Choroid plexus epithelial cell (primary cell): ENCODE data around the gene FRMD5.
A peak's percentile ranks its signal among the peaks of the same experiment; 100 is the strongest.

Source experiments
- DNase-seq: peaks from one replicate; pipeline ENCODE4 v3.0.0-alpha.2; 2010; ENCODE audit warnings: low read depth
- H3K4me3 ChIP-seq: 2 replicates; pipeline ENCODE4 v1.5.1; 2011; ENCODE audit warnings: low read depth, mild to moderate bottlenecking, control low read depth, low read length, moderate library complexity
- TF ChIP-seq, protein P1 (sequence below): conservative IDR thresholded peaks from 2 replicates; pipeline ENCODE4 v1.5.1; 2011; ENCODE audit warnings: low read depth, mild to moderate bottlenecking, control low read depth, inconsistent platforms, low read length, moderate library complexity

The FRMD5 gene

DNA sequence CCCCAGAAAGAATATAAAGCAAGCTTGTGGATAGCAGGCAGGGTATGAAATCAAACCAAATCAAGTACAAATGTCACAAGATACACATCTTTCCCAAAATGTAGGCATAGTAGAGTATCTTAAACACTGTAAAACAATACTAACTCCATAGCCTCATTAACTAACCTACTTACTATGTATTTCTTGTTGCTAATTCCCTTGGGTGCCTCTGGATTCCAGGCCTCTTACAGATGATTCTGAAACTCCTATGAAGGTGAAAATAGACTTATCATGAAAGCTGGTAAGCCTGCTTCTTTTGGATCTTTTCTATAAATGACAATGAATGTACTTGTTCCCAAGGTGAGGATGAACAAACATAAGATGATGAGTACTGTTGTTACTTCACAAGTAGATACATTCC lies 93.8 kb downstream of the FRMD5 start:
- H3K4me3 ChIP-seq, result no peak overlapping the region
- TF ChIP-seq, protein P1, sequence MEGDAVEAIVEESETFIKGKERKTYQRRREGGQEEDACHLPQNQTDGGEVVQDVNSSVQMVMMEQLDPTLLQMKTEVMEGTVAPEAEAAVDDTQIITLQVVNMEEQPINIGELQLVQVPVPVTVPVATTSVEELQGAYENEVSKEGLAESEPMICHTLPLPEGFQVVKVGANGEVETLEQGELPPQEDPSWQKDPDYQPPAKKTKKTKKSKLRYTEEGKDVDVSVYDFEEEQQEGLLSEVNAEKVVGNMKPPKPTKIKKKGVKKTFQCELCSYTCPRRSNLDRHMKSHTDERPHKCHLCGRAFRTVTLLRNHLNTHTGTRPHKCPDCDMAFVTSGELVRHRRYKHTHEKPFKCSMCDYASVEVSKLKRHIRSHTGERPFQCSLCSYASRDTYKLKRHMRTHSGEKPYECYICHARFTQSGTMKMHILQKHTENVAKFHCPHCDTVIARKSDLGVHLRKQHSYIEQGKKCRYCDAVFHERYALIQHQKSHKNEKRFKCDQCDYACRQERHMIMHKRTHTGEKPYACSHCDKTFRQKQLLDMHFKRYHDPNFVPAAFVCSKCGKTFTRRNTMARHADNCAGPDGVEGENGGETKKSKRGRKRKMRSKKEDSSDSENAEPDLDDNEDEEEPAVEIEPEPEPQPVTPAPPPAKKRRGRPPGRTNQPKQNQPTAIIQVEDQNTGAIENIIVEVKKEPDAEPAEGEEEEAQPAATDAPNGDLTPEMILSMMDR, result no peak
- peak; percentile 67 for DNase-seq

DNA sequence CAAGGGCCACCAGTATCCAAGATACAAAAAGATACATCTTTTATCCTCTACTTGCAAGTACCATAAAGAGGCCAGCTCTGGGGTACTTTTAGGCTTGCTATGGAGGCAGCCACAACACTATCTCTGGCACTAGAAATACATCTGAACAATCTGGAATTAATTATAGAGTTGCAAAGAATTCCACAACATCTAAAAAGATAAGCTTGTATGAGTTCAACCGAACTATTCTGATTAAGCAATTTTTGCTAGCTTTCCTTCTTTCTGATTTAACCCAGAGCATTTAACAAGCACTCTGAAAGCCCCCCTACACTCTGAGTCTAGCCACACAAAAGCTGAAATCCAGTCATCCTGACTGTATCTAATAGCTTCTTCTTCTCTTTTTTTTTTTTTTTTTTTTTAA lies 95.4 kb downstream of the FRMD5 start:
- H3K4me3 ChIP-seq, result no peak overlapping the region
- peak; percentile 22 for DNase-seq
- TF ChIP-seq, protein P1, result no peak

DNA sequence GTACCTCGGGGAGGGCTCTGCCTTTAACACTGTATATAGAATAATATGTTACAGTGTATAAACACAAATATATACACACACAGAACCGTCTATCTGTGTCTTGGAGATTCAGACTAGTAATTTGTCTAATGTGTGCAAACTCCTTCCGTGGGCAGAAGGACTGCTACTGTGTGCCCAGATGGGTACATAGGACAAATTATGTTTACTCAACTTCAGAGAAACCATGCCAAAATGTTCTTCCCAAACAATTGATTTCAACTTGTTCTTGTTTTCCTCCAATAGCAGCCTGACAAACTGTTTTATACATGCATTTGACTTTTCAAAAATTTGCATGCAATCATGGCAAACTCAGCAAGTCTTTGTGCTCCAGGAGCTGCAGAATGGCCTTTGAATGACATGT lies 97.5 kb downstream of the FRMD5 start:
- TF ChIP-seq, protein P1, result no peak
- no peak overlapping the region for H3K4me3 ChIP-seq
- DNase-seq, result no peak

DNA sequence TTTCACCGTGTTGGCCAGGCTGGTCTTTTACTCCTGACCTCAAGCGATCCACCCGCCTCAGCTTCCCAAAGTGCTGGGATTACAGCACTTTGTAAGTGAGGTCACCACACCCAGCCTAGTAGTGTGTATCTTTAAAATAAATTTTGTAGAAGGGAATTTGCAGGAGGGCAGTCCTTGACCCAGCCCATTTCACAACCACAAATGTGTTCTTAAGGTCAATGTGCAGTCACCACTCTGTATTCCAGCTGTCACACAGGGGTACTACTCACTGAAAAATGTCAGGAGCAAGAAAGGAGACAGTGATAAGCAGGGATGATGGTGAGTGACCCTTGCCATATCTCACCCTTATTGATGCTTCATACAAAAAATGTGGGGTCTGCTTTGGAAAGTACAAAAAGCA lies 98.5 kb downstream of the FRMD5 start:
- no peak overlapping the region for H3K4me3 ChIP-seq
- DNase-seq, result peak; percentile 19
- TF ChIP-seq, protein P1, result no peak

DNA sequence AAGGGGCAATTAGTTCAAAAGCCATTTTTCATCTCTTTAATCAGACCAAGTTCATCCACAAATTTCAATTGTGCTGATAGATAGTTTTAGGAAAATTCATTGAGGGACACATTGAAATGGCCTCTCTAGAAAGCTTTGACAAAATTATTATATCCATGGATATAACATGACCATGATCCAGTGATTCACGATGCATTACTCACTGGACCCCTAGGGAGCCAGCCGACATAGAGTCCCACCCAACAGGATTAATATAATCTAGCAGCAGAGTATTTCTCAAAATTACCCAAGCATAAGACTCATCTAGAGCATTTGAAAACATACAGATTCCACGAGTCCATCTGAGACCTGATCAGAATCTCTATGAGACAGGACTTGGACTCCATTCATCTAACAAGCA lies 100.3 kb downstream of the FRMD5 start:
- TF ChIP-seq, protein P1, result no peak
- peak; percentile 58 for DNase-seq
- H3K4me3 ChIP-seq, result no peak overlapping the region

DNA sequence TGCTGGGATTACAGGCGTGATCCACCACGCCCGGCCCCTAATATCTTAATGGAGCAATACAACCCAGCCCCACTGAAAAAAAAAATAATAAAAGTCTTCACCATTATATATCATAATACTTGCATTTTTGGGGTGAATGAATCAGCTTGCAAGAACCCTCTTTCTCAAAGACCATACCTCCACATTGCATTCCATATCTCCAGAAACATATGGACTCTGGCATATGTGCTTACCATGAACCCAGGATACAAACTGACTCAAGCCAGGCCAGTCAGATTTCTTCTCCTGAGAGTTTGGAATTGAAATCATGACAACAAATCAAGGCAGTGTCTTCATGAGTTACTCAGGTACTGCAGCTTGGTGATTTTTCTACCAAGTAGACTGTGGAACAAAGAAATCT lies 101.2 kb downstream of the FRMD5 start:
- H3K4me3 ChIP-seq, result no peak overlapping the region
- DNase-seq, result no peak
- TF ChIP-seq, protein P1, result no peak

DNA sequence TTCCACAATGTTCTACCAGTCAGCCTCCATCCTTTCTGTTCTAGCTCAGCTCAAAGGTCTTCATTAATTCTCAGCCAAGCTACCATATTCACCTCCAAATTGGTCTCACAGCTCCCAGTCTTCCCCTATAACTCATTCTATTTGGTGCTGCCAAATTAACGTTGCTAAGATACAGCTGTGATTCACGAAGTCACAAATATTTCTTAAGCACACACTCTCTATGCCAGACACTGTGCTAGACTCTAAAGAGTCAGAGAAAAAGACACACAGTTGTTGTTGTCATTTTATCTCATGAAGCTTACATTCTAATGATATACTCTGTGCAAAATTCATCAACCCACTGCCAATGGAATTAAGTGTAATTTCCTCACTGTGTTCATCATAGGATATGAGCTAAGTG lies 102.8 kb downstream of the FRMD5 start:
- TF ChIP-seq, protein P1, result no peak
- H3K4me3 ChIP-seq, result no peak overlapping the region
- peak; percentile 38 for DNase-seq
